Measurements from ENCODE around the gene HSD11B2. TPM values are rescaled to one million over a fixed set of nuclear protein-coding genes. Genes with fewer than 3 reads are reported as not detected.

Gene HSD11B2
- total RNA-seq, 1 experiment from 2014 or later = 9.7 TPM

DNA sequence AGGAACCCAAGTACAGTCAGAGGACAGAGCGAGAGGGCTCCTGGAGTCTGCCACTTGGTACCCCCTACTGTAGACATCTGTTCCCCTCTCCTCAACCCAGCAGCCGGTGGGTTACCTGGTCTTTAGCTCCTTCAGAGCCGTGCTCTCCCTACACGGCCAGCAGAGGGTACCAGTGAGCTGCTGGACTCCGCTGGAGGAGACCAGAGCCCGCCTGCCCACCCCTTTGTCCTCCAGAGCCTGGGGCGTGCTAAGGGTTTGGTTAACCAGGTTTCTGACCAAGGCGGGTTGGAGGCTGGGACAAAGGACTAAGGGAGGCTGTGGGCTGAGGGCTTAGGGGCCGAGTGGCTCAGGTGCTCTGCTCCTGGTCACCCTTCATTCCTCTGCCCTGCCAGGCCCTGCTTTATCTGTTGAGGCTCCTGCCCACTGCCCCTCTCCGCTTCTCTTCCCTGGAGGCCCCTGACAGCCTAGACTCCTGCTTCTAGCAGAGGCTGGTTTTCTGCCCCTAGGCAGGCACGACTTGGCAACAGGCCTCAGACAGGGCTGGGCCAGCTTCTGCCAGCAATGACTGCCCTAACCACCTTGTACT lies 2.7 kb upstream of the HSD11B2 start:
- H3K4me1 ChIP-seq (ENCODE audit: control insufficient read depth in 1 of 2, insufficient read depth in 2 of 2, low read length in 2 of 2) = peaks cover 6 to 44% of the 10 kb centered on the region in 2 experiments; a peak in 3 of 4 replicates
- no peaks in the 10 kb centered on the region for H3K36me3 ChIP-seq (ENCODE audit: control insufficient read depth in 1 of 2, insufficient read depth in 2 of 2, low read length in 2 of 2)
- ATAC-seq (peak; percentile 59), DNase-seq (ENCODE audit: low read depth, low spot score) (peak; percentile 42)
- H3K79me2 ChIP-seq (ENCODE audit: insufficient read depth, low read length) = no peaks in the 10 kb centered on the region
- no peak overlapping the region for H2AFZ ChIP-seq (ENCODE audit: low read depth, low read length, poor library complexity, severe bottlenecking)
- H3K27me3 ChIP-seq (ENCODE audit: insufficient read depth, low read length) = no peaks in the 10 kb centered on the region
- H3K27ac ChIP-seq (ENCODE audit: low read depth, low read length) = no peak overlapping the region; the same call in 1 of the 2 replicates
- TF ChIP-seq, protein P1, sequence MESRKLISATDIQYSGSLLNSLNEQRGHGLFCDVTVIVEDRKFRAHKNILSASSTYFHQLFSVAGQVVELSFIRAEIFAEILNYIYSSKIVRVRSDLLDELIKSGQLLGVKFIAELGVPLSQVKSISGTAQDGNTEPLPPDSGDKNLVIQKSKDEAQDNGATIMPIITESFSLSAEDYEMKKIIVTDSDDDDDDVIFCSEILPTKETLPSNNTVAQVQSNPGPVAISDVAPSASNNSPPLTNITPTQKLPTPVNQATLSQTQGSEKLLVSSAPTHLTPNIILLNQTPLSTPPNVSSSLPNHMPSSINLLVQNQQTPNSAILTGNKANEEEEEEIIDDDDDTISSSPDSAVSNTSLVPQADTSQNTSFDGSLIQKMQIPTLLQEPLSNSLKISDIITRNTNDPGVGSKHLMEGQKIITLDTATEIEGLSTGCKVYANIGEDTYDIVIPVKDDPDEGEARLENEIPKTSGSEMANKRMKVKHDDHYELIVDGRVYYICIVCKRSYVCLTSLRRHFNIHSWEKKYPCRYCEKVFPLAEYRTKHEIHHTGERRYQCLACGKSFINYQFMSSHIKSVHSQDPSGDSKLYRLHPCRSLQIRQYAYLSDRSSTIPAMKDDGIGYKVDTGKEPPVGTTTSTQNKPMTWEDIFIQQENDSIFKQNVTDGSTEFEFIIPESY (IDR thresholded peaks at IDR 0.05; ENCODE audit: extremely low read depth, insufficient replicate concordance, low read length) = no peak
- TF ChIP-seq CBX3 (IDR thresholded peaks at IDR 0.05; ENCODE audit: low read depth) (no peak), ZNF274 (IDR thresholded peaks at IDR 0.05; ENCODE audit: low read depth, low read length) (no peak), ZFX (IDR thresholded peaks at IDR 0.05) (no peak), ELF1 (IDR thresholded peaks at IDR 0.05; ENCODE audit: borderline replicate concordance, low read depth) (no peak), EGR1 (IDR thresholded peaks at IDR 0.05; ENCODE audit: low read depth) (no peak), CEBPB (IDR thresholded peaks at IDR 0.05; ENCODE audit: low read depth) (no peak), POLR2AphosphoS5 (IDR thresholded peaks at IDR 0.05; ENCODE audit: low read depth, low read length) (no peak), RAD21 (IDR thresholded peaks at IDR 0.05; ENCODE audit: low read depth) (peak; percentile 86), YY1 (IDR thresholded peaks at IDR 0.05; ENCODE audit: extremely low read depth, insufficient replicate concordance, low read depth, low read length) (peak; percentile 15), SRF (IDR thresholded peaks at IDR 0.05; ENCODE audit: low read depth) (no peak), EZH2 (IDR thresholded peaks at IDR 0.05) (no peak)
- TF ChIP-seq, protein P2, sequence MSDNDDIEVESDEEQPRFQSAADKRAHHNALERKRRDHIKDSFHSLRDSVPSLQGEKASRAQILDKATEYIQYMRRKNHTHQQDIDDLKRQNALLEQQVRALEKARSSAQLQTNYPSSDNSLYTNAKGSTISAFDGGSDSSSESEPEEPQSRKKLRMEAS (IDR thresholded peaks at IDR 0.05) = no peak
- TF ChIP-seq, protein P3, sequence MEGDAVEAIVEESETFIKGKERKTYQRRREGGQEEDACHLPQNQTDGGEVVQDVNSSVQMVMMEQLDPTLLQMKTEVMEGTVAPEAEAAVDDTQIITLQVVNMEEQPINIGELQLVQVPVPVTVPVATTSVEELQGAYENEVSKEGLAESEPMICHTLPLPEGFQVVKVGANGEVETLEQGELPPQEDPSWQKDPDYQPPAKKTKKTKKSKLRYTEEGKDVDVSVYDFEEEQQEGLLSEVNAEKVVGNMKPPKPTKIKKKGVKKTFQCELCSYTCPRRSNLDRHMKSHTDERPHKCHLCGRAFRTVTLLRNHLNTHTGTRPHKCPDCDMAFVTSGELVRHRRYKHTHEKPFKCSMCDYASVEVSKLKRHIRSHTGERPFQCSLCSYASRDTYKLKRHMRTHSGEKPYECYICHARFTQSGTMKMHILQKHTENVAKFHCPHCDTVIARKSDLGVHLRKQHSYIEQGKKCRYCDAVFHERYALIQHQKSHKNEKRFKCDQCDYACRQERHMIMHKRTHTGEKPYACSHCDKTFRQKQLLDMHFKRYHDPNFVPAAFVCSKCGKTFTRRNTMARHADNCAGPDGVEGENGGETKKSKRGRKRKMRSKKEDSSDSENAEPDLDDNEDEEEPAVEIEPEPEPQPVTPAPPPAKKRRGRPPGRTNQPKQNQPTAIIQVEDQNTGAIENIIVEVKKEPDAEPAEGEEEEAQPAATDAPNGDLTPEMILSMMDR (IDR thresholded peaks at IDR 0.05 in 2 of 3, conservative IDR thresholded peaks at IDR 0.05 in 1 of 3; ENCODE audit: borderline replicate concordance in 1 of 3, insufficient read depth in 1 of 3, low read depth in 2 of 3, low read length in 2 of 3) = peak; percentile 83 to 97 (median 84)
- no peaks in the 10 kb centered on the region for H3K9me2 ChIP-seq (ENCODE audit: insufficient read depth)
- ChIA-PET CTCF (interaction anchor here (0.6 to 3.7 kb wide), 24 partner anchors 10 to 232 kb away, joined by 3 to 41 read pairs (median 4); partner anchors contain the start of genes ACD, ATP6V0D1, FHOD1 and TMEM208), POLR2A (interaction anchor here (1.3 kb wide), 1 partner anchor 51 kb away, joined by 3 read pairs; no protein-coding TSS in a partner anchor), RAD21 (ENCODE audit: low non-redundant PET in 1 of 2, low total read pairs in 2 of 2, uncharacterized antibody in 2 of 2, unreplicated experiment in 2 of 2) (interaction anchor here (0.8 to 1.9 kb wide), 6 partner anchors 18 to 168 kb away, joined by 3 to 11 read pairs (median 5); no protein-coding TSS in a partner anchor)
- H3K9me3 ChIP-seq (ENCODE audit: control insufficient read depth in 1 of 2, insufficient read depth in 1 of 2, low read depth in 1 of 2, low read length in 2 of 2) = no peaks in the 10 kb centered on the region
- intact Hi-C loops (cut with micrococcal nuclease) = loop anchor here (1.0 kb wide), 2 partner anchors 19 to 37 kb away; no protein-coding TSS in a partner anchor
- H3K4me2 ChIP-seq (ENCODE audit: low read length) = peak overlapping the region; percentile 23; the same call in 1 of the 2 replicates
- BruUV-seq (replicated peaks) = no TSS peak
- H3K4me3 ChIP-seq (replicated peaks in 1 of 2; ENCODE audit: low read depth in 1 of 2, low read length in 2 of 2) = no peak overlapping the region
- H4K20me1 ChIP-seq (ENCODE audit: insufficient read depth) = no peaks in the 10 kb centered on the region
- no peak overlapping the region; the same call in 1 of the 2 replicates for H3K9ac ChIP-seq (ENCODE audit: low read length)

All from HCT116 (cell line).